ENCODE results near the gene KRTAP12-1.

DNA sequence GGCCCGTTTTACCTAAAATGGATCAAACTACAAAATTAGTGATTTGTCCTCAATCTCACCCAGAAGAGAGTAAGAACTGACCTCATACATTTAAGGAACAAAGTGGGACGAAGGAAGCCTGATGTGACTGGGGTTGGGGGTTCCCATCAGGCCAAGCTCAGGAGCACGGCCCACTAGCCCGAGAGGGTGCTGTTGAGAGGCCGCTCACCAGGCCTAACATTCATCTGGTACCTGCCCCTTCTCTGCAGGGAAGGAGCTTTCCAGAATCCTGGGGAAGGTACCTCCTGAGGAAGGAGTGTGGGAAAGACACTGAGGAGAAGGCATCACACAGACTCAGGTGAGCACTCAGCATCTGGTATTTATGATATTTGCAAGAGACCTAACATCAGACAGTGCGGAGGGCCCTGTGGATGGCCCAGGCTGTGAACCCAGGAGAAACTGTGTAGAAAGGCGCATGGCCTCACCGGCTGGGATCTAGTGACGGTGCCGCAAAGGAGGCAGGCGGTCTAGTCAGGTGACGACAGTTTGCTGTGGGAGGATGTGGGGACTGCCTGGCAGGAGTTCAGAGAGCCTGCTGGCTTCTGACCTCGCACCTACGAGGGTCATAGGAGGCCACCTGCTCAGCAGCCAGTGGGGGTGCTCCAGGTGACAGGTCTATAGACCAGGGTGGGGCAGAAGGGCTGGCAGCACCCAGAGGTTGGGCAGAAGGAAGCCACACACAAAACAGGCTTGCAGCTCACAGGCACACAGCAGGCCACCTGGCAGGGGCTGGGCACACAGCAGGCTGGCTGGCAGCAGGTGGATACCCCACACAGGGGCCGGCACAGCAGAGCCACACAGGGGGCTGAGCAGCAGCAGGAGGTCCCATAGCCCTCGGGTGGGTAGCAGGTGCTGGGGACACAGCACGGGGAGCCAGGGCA lies 28.0 kb downstream of the KRTAP12-1 start:
- TF ChIP-seq FOXM1 (IDR thresholded peaks at IDR 0.05; ENCODE audit: borderline replicate concordance, low read depth) (no peak), CEBPB (IDR thresholded peaks at IDR 0.05) (no peak), TEAD4 (IDR thresholded peaks at IDR 0.05) (no peak), EGR1 (IDR thresholded peaks at IDR 0.05) (no peak), EP300 (IDR thresholded peaks at IDR 0.05; ENCODE audit: borderline replicate concordance) (no peak), CREB1 (IDR thresholded peaks at IDR 0.05; ENCODE audit: low read depth) (no peak), TCF12 (IDR thresholded peaks at IDR 0.05; ENCODE audit: low read depth) (no peak), RAD21 (IDR thresholded peaks at IDR 0.05; ENCODE audit: low read depth) (no peak), TAF1 (IDR thresholded peaks at IDR 0.05; ENCODE audit: low read depth) (no peak), NFIC (IDR thresholded peaks at IDR 0.05) (no peak)
- TF ChIP-seq, protein P1, sequence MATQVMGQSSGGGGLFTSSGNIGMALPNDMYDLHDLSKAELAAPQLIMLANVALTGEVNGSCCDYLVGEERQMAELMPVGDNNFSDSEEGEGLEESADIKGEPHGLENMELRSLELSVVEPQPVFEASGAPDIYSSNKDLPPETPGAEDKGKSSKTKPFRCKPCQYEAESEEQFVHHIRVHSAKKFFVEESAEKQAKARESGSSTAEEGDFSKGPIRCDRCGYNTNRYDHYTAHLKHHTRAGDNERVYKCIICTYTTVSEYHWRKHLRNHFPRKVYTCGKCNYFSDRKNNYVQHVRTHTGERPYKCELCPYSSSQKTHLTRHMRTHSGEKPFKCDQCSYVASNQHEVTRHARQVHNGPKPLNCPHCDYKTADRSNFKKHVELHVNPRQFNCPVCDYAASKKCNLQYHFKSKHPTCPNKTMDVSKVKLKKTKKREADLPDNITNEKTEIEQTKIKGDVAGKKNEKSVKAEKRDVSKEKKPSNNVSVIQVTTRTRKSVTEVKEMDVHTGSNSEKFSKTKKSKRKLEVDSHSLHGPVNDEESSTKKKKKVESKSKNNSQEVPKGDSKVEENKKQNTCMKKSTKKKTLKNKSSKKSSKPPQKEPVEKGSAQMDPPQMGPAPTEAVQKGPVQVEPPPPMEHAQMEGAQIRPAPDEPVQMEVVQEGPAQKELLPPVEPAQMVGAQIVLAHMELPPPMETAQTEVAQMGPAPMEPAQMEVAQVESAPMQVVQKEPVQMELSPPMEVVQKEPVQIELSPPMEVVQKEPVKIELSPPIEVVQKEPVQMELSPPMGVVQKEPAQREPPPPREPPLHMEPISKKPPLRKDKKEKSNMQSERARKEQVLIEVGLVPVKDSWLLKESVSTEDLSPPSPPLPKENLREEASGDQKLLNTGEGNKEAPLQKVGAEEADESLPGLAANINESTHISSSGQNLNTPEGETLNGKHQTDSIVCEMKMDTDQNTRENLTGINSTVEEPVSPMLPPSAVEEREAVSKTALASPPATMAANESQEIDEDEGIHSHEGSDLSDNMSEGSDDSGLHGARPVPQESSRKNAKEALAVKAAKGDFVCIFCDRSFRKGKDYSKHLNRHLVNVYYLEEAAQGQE (IDR thresholded peaks at IDR 0.05; ENCODE audit: low read depth) = no peak
- TF ChIP-seq, protein P2, sequence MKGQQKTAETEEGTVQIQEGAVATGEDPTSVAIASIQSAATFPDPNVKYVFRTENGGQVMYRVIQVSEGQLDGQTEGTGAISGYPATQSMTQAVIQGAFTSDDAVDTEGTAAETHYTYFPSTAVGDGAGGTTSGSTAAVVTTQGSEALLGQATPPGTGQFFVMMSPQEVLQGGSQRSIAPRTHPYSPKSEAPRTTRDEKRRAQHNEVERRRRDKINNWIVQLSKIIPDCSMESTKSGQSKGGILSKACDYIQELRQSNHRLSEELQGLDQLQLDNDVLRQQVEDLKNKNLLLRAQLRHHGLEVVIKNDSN (IDR thresholded peaks at IDR 0.05) = no peak

All from Ishikawa (cell line).